NCI-H510A treated with DMSO at 0.1 percent for 48 hours (cell line): ENCODE results near the gene NLRP1.
A peak's percentile ranks its signal among the peaks of the same experiment; 100 is the strongest.

ENCODE experiments used
- DNase-seq: peaks from one replicate; lab custom pipeline; 2025; lab: John Stamatoyannopoulos, UW

NLRP1 gene

GRCh38 chr17:5557485-5557884 is 26.8 kb downstream of the NLRP1 start:
- DNase-seq: no peak

- DNase-seq: no peak
Observed at GRCh38 chr17:5555254-5555653, 29.1 kb downstream of the NLRP1 start.

DNA sequence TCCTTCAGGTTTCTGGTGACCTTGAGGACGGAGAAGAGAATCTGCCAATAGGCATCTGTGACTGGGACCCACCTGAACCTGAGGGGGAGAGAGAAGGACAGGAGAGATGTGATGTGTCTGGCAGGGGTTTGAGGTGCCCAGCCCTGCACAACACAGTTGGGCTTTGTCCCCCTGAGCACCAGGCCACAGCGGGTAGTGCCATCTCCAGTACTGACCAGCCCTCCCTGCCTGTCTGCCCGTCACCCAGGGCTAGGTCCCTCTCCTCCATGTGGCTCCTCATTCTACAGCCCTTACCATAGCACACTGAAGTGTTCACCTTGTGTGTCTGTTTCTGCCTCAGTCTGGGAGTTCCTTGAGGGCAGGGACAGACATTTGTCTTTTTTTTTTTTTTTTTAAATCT is 30.8 kb downstream of the NLRP1 start:
- no peak for DNase-seq

GRCh38 chr17:5552841-5553240 is 31.5 kb downstream of the NLRP1 start:
- no peak for DNase-seq

GRCh38 chr17:5545051-5545987 is 39.0 kb downstream of the NLRP1 start:
- DNase-seq: no peak

DNA sequence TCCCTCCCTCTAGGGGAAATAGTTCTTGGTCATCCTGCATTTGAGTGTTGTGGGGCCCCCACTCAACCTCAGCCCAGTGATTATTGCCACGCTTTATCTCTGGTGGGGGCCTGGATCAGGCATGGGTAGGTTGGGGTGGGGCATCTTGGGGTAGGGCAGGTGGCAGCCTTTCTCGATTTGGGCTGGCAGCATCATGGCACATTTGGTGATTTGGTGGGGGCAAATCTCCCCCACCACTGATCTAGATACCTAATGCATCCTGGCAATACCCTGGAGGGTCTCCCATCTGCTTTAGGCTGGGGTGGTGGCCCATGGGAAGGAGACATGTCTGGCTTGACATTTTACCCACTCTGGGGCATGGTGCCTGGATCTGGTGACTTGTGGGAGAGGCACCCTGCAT is 40.2 kb downstream of the NLRP1 start:
- no peak for DNase-seq

DNA sequence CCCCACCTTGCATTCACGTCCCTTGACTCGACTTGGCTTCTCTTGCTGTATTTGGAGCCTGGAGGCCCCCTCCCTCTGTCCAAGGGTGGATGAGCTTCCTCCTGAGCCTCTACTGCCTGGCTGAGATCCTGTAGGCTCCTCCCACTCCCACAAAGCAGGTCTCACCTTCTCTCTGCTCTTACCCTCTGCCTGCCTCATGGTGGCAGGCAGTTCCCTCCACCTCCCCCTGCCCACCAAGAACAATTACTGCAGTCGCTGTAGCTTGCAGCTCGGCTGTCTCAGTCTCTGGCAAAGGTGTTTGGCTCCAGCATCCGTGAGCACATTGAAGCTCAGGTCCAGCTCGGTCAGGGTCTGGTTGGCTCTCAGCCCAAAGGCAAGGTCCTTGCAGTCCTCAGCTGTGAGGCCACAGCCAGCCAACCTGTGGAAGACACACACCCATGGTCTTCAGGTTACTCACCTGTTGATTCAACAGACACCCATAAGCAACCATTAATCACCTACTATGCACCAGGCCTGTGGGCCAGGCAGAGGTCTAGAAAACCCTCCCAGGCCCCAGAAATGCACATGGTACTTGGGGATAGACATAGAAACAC is 42.6 kb downstream of the NLRP1 start:
- no peak for DNase-seq

- DNase-seq: no peak
Observed at GRCh38 chr17:5540321-5540720, 44.0 kb downstream of the NLRP1 start.

DNA sequence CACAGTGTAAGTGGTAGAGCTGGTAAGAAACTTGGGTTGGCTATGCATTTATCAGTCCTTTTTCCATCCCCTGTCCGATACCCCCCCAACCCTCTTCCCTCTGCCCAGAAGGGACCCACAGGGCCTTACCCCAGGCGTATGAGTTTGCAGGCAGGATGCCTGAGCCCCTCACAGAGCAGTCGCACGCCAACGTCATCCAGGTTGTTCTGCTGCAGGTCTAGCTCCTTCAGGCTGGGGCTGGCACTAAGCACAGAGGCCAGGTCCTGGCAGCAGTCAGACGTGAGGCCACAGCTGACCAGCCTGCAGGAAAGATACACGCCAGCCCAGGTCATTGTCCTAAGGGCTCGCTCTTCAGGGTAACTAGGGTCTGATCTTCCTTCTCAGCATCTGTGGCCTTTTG is 45.0 kb downstream of the NLRP1 start:
- no peak for DNase-seq

DNA sequence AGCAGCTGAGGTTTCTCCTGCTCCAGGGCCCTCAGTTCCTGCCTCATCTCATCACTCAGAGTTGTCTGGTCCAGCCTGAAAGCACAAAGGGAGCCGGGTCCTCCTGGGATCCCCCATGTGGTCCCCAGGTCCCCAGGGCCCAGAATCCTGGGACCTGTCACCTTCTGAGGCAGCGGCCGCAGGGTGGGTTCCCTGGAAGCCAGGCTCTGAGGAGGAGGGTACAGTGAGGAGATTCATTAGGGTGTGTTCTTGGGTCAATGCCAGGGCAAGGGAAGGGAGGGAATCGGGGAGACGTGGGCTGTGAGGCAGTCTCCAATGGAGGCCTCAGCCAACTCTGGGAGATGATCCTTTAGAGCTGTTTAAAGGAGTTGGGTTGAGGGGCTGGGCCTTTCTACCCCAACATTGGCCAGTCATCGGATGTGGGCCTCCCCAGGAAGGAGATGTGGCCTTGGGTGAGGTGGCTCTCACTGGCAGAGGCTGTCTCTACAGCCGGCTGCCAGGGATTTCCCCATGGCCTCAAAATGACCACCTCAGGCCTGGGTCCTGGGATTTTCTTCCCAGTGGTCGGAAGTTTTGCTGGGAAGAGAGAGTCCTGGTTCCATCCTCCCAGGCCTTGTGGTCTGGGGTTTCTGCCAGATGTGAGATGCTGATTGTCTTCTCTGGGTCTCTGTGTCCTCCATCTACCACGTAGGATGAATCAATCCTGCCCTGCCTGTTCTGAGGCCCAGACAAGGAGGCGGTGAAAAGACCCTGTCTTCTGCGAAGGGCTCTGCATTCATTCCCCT is 47.3 kb downstream of the NLRP1 start:
- DNase-seq: no peak

DNA sequence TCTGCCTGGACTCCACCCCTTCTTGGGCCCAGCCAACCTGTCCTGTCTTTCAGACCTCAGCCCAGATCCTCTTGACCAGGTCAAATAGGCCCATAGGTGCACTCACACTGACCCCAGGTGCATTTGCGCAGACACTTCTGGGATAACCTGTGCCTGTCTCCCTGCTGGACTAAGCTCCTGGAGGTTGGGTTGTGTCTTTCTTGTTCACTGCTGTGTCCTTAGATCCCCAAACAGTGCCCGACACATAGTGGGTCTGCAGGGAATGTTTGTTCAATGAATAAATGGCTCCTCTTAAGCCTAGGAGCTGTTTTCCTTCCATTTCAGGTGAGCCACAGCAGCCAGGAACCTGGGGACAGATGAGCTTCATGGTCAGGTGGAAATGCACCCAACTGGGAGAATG is 48.9 kb downstream of the NLRP1 start:
- no peak for DNase-seq

DNA sequence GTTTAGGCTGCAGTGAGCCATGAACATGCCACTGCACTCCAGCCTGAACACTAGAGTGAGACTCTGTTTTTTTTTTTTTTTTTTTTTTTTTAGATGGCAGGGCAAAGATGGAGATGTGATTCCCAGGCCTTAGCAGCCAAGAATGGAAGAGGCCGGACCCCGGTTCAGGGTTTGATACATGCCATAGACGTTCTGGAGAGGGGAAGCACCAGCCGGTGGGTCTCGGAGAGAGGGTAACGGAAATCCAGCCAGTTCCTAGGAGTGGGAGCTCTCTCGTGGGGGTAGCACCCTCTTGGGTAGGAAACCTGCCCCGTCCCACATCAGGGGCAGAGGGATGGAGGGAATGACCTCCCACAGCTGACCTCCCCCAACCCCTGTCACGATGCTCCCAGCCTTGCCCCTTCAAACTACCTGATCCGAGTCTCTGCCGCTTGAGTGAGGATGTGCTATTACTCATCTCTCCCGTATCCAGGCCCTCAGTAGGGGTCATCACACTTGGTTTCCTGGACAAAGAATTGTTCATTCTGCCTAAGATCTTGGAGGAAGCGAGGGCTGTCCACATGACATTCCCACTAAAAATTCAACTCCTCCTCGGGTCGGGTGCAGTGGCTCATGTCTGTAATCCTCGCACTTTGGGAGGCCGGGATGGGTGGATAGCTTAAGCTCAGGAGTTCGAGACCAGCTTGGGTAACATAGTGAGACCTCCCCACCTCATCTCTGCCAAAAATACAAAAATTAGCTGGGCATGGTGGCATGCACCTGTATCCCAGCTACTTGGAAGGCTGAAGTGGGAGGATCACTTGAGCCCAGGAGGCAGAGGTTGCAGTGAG is 50.6 kb downstream of the NLRP1 start:
- no peak for DNase-seq

DNA sequence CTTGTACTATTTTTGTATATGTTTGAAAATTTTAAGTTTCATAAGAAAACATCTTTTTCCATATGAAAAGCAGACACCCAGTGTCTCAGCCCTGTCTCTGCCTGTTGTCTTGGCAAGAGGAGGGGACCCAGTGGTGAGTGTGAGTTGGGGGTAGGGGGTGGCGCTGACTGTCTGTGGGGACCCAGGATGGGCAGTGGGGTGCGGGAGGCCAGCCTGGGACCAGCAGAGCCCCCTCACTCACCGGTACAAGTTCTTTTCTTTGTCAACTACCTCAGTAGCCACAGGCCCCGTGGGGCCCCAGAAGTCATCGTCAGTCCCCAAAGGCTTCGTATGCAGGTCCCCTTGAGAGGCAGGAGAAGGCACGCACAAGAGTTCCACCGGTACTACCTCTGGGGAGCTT is 51.7 kb downstream of the NLRP1 start:
- DNase-seq: no peak

- DNase-seq: no peak
Observed at GRCh38 chr17:5531085-5531418, 53.3 kb downstream of the NLRP1 start.

GRCh38 chr17:5530265-5531084 is 53.8 kb downstream of the NLRP1 start:
- no peak for DNase-seq

DNA sequence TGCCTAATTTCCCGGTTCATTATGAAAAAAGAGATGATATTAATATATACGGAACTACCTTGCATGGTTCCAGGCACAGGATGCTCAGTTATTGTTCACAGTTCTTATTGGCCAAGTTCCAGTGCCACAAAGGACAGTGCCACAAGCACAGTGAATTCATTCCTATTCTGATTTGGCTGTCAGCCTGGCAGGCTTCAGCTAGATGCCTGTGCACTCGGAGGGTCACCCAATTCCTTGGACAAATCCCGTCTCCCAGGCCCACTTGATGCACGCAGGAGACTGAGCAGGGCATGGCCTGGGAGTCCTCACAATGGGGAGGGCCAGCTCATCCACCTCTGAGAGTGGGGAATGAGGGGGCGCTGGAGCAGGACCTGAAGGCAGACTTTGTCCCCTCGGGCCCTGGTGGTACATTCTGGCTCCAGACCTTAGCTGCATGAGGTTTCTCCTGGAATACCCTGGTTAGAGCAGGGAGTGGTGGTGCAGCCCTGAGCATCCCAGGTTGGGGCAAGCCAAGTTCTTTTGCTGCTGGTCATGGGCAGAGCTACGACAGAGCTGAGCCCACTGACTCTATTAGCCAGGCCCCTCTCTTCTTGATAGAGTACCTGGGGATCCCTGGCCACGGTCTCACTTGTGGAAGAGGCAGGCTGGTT is 56.6 kb downstream of the NLRP1 start:
- no peak for DNase-seq

GRCh38 chr17:5526821-5527598 is 57.3 kb downstream of the NLRP1 start:
- peak; percentile 4 for DNase-seq

DNA sequence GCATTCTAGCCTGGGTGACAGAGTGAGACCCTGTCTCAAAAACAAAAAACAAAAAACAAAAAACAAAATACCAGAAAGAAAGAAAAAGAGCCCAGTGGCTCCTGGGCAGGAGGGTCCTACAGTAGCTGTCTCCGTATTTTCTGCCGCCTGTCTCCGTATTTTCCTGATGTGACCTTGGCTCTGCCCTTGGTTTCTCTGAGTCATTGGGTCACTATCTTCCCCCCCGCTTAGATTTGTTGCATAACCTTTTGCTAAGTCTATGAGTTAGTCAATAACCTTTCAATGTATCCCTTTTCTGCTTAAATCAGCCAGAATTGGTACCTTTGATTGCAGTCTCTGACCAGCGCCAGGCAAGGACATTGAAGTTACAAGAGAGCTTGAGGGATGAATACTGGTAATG is 61.1 kb downstream of the NLRP1 start:
- no peak for DNase-seq

GRCh38 chr17:5522476-5522875 is 61.8 kb downstream of the NLRP1 start:
- DNase-seq: no peak
